Kidney epithelial cell (primary cell): ENCODE results near the gene AFF2. TPM values are rescaled to one million over a fixed set of nuclear protein-coding genes. Genes with fewer than 3 reads are reported as not detected.

Experiments
- DNase-seq: peaks from one replicate; pipeline ENCODE4 v3.0.0-alpha.2; 2010; ENCODE audit warnings: low read depth
- H3K27me3 ChIP-seq: 2 replicates; pipeline ENCODE4 v1.6.0; 2011; ENCODE audit warnings: low read length; ENCODE audit not compliant: control insufficient read depth, insufficient read depth
- H3K36me3 ChIP-seq: 2 replicates; pipeline ENCODE4 v1.5.1; 2011; ENCODE audit warnings: low read length; ENCODE audit not compliant: control insufficient read depth, insufficient read depth
- H3K4me3 ChIP-seq: 2 replicates; pipeline ENCODE4 v1.5.1; 2011; ENCODE audit warnings: low read depth, mild to moderate bottlenecking, control low read depth, low read length
- total RNA-seq: library from RNA; depleted of rRNA; stranded (reverse); fragments of >200 nt; gene quantifications from 2 replicates; pipeline ENCODE4 v1.2.3, GENCODE V29; 2015
- TF ChIP-seq, protein P1 (sequence below): IDR thresholded peaks from 2 replicates; pipeline ENCODE4 v1.5.1; 2011; ENCODE audit warnings: mild to moderate bottlenecking, moderate library complexity, low read length, control low read depth, inconsistent platforms; ENCODE audit not compliant: insufficient read depth, poor library complexity, severe bottlenecking

AFF2 gene
- total RNA-seq, 1 donor from 2014 or later, result 1.3 TPM

DNA sequence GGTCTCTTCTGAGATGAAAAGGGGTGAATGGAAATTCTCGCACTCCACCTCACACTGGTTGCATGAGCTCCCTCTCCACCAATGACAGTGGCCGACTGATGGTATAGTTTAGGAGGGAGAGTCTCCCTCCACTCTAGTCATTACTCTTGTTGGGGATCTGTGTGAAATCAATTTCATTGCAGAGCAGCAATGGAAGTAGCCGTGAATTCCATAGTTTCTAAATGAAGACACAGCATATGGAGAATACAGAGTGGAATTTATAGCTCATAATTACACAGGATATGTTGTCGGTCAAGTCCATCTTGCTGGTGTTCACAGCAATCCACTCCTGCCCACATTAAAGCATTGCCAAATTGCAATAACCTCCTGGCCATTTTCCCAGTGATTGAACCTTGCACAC is 426.0 kb downstream of the AFF2 start:
- TF ChIP-seq, protein P1, sequence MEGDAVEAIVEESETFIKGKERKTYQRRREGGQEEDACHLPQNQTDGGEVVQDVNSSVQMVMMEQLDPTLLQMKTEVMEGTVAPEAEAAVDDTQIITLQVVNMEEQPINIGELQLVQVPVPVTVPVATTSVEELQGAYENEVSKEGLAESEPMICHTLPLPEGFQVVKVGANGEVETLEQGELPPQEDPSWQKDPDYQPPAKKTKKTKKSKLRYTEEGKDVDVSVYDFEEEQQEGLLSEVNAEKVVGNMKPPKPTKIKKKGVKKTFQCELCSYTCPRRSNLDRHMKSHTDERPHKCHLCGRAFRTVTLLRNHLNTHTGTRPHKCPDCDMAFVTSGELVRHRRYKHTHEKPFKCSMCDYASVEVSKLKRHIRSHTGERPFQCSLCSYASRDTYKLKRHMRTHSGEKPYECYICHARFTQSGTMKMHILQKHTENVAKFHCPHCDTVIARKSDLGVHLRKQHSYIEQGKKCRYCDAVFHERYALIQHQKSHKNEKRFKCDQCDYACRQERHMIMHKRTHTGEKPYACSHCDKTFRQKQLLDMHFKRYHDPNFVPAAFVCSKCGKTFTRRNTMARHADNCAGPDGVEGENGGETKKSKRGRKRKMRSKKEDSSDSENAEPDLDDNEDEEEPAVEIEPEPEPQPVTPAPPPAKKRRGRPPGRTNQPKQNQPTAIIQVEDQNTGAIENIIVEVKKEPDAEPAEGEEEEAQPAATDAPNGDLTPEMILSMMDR, result no peak

DNA sequence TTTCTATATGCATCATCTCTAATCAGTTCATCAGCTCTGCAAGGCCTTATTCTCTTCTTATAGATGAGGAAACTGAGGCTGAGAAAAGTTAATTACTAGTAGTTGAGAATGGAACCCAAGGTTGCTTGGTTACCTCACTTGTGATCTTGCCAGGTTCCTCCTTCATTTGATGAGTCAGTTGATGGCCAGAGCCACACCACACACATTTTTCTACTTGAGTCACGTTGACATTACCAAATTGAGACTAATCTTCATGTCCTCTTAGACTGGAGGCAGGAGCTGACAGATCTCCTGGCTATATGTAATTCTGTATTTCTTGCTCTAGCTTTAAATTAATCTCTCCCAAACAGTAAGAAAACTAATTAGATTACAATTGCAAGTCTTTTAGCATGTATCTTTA is 428.4 kb downstream of the AFF2 start:
- H3K27me3 ChIP-seq, result no peaks in the 10 kb centered on the region
- TF ChIP-seq, protein P1, result no peak
- H3K4me3 ChIP-seq, result no peak overlapping the region
- DNase-seq, result peak; percentile 2
- H3K36me3 ChIP-seq, result no peaks in the 10 kb centered on the region

More for the DNA sequence above, 426.0 kb downstream of the AFF2 start:
- no peak for DNase-seq
- H3K27me3 ChIP-seq, result no peaks in the 10 kb centered on the region
- no peaks in the 10 kb centered on the region for H3K36me3 ChIP-seq
- H3K4me3 ChIP-seq, result no peak overlapping the region

DNA sequence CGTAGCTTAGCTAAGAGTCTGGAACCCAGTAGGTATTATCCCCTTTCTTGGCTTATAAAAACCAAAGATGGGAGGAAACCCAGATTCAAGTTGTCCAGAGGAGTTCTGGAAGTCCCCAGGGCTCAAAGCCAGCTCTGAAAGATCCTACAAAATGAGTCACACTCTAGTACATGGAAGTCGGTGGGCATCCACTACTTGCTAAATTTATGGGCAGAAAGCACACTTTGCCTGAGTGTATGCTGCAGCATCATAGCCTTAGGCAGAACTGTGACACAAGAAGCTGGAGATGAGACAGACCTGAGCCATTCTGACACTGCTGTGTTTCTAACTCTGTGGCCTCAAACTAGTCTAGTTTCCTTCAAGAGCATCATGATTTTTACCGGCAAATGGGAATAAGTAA is 429.3 kb downstream of the AFF2 start:
- TF ChIP-seq, protein P1, result no peak
- Histone ChIP-seq H3K27me3 (no peaks in the 10 kb centered on the region), H3K36me3 (no peaks in the 10 kb centered on the region), H3K4me3 (no peak overlapping the region)
- DNase-seq, result no peak

DNA sequence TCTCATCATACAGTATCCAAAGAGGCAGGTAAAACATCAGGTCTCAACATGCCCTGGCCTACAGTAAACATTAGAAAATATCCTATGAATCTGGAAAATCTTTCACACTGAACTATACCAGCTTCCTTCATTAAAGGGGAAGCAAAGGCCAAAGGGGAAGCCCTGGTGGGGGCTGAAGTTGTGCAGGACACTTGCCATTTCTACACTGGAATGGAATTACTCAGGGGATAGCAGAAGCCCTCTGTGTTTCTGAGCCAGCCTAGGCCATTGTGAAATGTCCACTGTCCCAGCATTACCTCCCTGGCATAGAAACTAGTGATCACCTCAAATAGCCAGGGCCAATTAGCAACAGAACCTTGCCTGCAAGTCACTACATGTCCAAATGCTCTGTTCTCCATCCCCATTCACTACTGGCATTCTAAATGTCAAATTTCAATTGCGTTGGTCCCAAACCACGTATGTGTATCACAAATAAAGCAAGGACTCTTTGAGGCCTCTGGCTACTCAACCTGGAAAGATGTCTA is 429.9 kb downstream of the AFF2 start:
- TF ChIP-seq, protein P1, result no peak
- DNase-seq, result no peak
- H3K36me3 ChIP-seq, result no peaks in the 10 kb centered on the region
- H3K4me3 ChIP-seq, result no peak overlapping the region
- no peaks in the 10 kb centered on the region for H3K27me3 ChIP-seq

DNA sequence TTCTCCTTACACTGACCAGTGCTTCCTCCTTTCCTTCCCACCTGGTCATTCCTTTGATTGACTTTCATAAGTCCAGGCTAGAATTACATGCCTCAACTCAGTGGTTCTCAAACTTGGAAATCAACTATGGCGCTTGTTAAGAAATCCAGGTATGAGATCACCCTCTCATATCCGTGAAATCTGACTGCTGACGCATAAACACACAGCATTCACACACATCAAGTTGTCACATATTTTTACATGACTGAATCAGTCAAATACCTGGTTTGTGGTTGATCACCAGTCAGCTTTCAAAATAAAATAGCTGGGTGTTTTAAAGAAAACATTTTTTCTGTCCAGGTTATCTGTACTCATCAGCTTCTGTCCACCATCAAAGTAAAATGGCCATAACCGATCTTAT is 433.5 kb downstream of the AFF2 start:
- no peaks in the 10 kb centered on the region for H3K36me3 ChIP-seq
- no peaks in the 10 kb centered on the region for H3K27me3 ChIP-seq
- no peak overlapping the region for H3K4me3 ChIP-seq
- no peak for DNase-seq
- TF ChIP-seq, protein P1, result no peak

DNA sequence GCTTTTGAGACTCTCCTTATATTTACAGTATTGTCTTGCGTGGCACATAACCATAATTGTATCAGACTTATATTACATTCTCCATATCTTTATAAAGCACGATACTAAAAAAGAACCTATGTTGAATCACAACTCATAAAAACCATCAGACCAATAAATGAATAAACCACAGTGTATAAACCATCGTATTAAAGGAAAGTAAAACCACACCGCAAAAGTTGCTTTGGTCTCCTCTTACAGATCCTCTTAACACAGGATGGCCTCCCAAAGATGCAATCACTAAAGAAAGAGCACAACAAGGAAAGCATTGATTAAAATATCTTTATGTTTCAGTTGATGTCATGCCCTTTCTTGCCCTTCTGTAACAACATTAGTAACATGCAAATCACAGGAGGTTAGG is 437.9 kb downstream of the AFF2 start:
- Histone ChIP-seq H3K27me3 (no peaks in the 10 kb centered on the region), H3K36me3 (no peaks in the 10 kb centered on the region), H3K4me3 (no peak overlapping the region)
- TF ChIP-seq, protein P1, result no peak
- no peak for DNase-seq
